ENCODE data around the gene OR4C45. TPM values are rescaled to one million over a fixed set of nuclear protein-coding genes. Genes with fewer than 3 reads are reported as not detected.
A peak's percentile ranks its signal among the peaks of the same experiment; 100 is the strongest.
"Not testable (repeated sequence)": the region's sequence is repeated elsewhere in the genome, so short reads cannot be mapped to it uniquely, and the experiment has no call there.

OR4C45 gene
- not detected in 2 replicates for total RNA-seq
- long read RNA-seq, result 0 reads

DNA sequence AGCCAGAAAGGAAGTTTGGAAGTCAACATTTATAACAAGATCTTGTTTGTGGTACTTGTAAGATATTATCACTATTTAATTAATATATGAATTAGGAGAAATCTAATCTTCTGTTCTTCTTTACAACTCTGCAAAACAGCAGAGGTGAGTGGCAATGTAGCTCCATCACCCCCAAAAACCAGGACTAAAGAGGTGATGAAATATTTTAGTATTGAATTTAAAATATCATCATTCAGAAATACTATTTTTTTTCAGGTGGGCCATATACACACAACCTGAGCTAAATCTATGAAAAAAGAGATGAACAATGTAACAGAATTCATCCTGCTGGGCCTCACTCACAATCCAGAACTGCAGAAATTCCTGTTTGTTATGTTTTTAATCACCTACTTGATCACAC lies at the start of gene OR4C45:
TSS of gene OR4C45 (plus strand) at position 301 of the 400 bp plus-strand sequence.
- no peak for TF ChIP-seq CTCF (conservative IDR thresholded peaks at IDR 0.05)
- H3K27ac Mint-ChIP-seq (ENCODE audit: unreplicated experiment), result no peak within 1 kb of the TSS
- no peaks in the 10 kb centered on the region for H3K4me1 Mint-ChIP-seq
- H3K9me3 Mint-ChIP-seq, result peaks cover 20% of the 10 kb centered on the region
- H3K4me3 Mint-ChIP-seq, result no peak within 1 kb of the TSS
- no peaks in the 10 kb centered on the region for H3K27me3 Mint-ChIP-seq (ENCODE audit: low read depth)
- DNase-seq (ENCODE audit: low read depth, low spot score), result no peak
- H3K36me3 Mint-ChIP-seq (ENCODE audit: low read depth), result peaks cover 2% of the 10 kb centered on the region

DNA sequence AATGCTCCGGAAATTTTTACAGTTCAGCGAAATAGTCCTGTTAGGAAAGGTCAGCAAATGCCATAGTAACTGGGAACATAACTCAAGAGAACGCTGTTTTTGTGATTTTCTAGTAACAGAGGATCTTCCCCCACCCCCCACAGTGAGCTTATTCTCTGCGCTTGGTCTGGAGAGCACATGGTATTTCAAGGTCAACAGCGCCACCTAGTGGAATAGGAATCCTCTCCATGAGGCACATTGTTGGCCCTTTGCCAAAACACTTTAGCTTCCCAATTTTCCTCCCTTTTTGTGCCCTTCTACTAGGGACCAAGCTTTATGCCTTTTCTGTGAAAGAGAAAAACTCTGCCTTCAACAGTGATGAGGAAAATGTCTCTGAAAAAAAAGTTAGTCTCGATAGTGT lies 37.1 kb upstream of the OR4C45 start:
- Mint-ChIP-seq H3K4me3 (no peak overlapping the region), H3K4me1 (no peaks in the 10 kb centered on the region), H3K27ac (ENCODE audit: unreplicated experiment) (no peak overlapping the region), H3K9me3 (peaks cover 11% of the 10 kb centered on the region), H3K36me3 (ENCODE audit: low read depth) (peaks cover 3% of the 10 kb centered on the region), H3K27me3 (ENCODE audit: low read depth) (no peaks in the 10 kb centered on the region)
- no peak for DNase-seq (ENCODE audit: low read depth, low spot score)
- TF ChIP-seq CTCF (conservative IDR thresholded peaks at IDR 0.05), result peak; percentile 47

- DNase-seq (ENCODE audit: low read depth, low spot score), result no peak
- H3K27ac Mint-ChIP-seq (ENCODE audit: unreplicated experiment), result no peak overlapping the region
- H3K4me1 Mint-ChIP-seq, result no peaks in the 10 kb centered on the region
- peaks cover 11% of the 10 kb centered on the region for H3K36me3 Mint-ChIP-seq (ENCODE audit: low read depth)
- no peak overlapping the region for H3K4me3 Mint-ChIP-seq
- no peak for TF ChIP-seq CTCF (conservative IDR thresholded peaks at IDR 0.05)
- no peaks in the 10 kb centered on the region for H3K27me3 Mint-ChIP-seq (ENCODE audit: low read depth)
- H3K9me3 Mint-ChIP-seq, result peaks cover 33% of the 10 kb centered on the region
Measured at GRCh38 chr11:50030193-50030592, 2.5 kb upstream of the OR4C45 start.

GRCh38 chr11:50036239-50036638 lies 3.6 kb downstream of the OR4C45 start:
- not testable (repeated sequence) for H3K4me1 Mint-ChIP-seq; DNase-seq (ENCODE audit: low read depth, low spot score); H3K27me3 Mint-ChIP-seq (ENCODE audit: low read depth); H3K27ac Mint-ChIP-seq (ENCODE audit: unreplicated experiment); H3K36me3 Mint-ChIP-seq (ENCODE audit: low read depth); H3K4me3 Mint-ChIP-seq
- peaks cover 11% of the 10 kb centered on the region for H3K9me3 Mint-ChIP-seq

GRCh38 chr11:50037251-50037650 lies 4.6 kb downstream of the OR4C45 start:
- no peaks in the 10 kb centered on the region for H3K4me1 Mint-ChIP-seq
- no peak for TF ChIP-seq CTCF (conservative IDR thresholded peaks at IDR 0.05)
- H3K4me3 Mint-ChIP-seq, result no peak overlapping the region
- H3K27me3 Mint-ChIP-seq (ENCODE audit: low read depth), result no peaks in the 10 kb centered on the region
- H3K36me3 Mint-ChIP-seq (ENCODE audit: low read depth), result peaks cover 5% of the 10 kb centered on the region
- H3K9me3 Mint-ChIP-seq, result peaks cover 13% of the 10 kb centered on the region
- no peak for DNase-seq (ENCODE audit: low read depth, low spot score)
- no peak overlapping the region for H3K27ac Mint-ChIP-seq (ENCODE audit: unreplicated experiment)

DNA sequence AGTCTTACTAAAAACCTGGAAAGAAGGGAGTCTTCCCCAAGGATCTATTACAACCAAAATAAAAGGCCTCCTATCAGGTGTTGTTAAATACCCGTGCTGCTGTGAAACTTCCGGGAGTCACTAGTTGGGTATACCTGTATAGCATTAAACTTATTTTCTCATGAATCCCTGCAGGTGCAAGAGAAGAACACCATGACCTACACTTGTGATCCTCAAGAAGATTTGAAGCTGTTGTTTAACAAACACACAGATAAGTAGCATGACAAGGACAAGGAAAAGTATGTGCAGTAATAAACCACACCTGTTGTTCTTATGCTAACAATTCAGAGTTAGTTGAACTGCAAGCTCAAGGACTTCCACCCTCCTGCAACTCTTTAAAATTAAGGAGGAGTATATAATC lies 12.0 kb downstream of the OR4C45 start:
- Mint-ChIP-seq H3K4me1 (no peaks in the 10 kb centered on the region), H3K27me3 (ENCODE audit: low read depth) (no peaks in the 10 kb centered on the region), H3K36me3 (ENCODE audit: low read depth) (no peaks in the 10 kb centered on the region), H3K27ac (ENCODE audit: unreplicated experiment) (no peak overlapping the region), H3K9me3 (peaks cover 12% of the 10 kb centered on the region), H3K4me3 (no peak overlapping the region)
- DNase-seq (ENCODE audit: low read depth, low spot score), result no peak
- no peak for TF ChIP-seq CTCF (conservative IDR thresholded peaks at IDR 0.05)

GRCh38 chr11:50063056-50063455 lies 30.4 kb downstream of the OR4C45 start:
- not testable (repeated sequence) for H3K9me3 Mint-ChIP-seq

More at GRCh38 chr11:50063056-50063455, 30.4 kb downstream of the OR4C45 start:
- not testable (repeated sequence) for DNase-seq (ENCODE audit: low read depth, low spot score); H3K4me3 Mint-ChIP-seq; H3K27me3 Mint-ChIP-seq (ENCODE audit: low read depth); H3K27ac Mint-ChIP-seq (ENCODE audit: unreplicated experiment); H3K4me1 Mint-ChIP-seq
- peaks cover 11% of the 10 kb centered on the region for H3K36me3 Mint-ChIP-seq (ENCODE audit: low read depth)
